ENCODE results near the gene HNRNPL. TPM values are rescaled to one million over a fixed set of nuclear protein-coding genes. Genes with fewer than 3 reads are reported as not detected.
"Not testable (repeated sequence)": the region's sequence is repeated elsewhere in the genome, so short reads cannot be mapped to it uniquely, and the experiment has no call there.

HNRNPL gene
- total RNA-seq, 1 donor from 2014 or later = 572 TPM

- intact Hi-C loops (cut with micrococcal nuclease) = loop anchor here (1.0 kb wide), 6 partner anchors 11 to 99 kb away; partner anchors contain the start of genes MRPS12, NFKBIB, SARS2 and SIRT2
These were observed 18.6 kb downstream of the HNRNPL start for GRCh38 chr19:38831142-38831605.

- intact Hi-C loops (cut with micrococcal nuclease) = no loop called here
These were observed 19.6 kb downstream of the HNRNPL start for GRCh38 chr19:38830039-38830733.

- intact Hi-C loops (cut with micrococcal nuclease) = not testable (repeated sequence)
These were observed 20.6 kb downstream of the HNRNPL start for GRCh38 chr19:38829203-38829602.

- intact Hi-C loops (cut with micrococcal nuclease) = no loop called here
These were observed 22.8 kb downstream of the HNRNPL start for GRCh38 chr19:38826856-38827551.

GRCh38 chr19:38825936-38826335 is 23.9 kb downstream of the HNRNPL start:
- intact Hi-C loops (cut with micrococcal nuclease) = not testable (repeated sequence)

GRCh38 chr19:38821230-38821825 is 28.5 kb downstream of the HNRNPL start:
- intact Hi-C loops (cut with micrococcal nuclease) = not testable (repeated sequence)

- intact Hi-C loops (cut with micrococcal nuclease) = no loop called here
These were observed 30.4 kb downstream of the HNRNPL start for GRCh38 chr19:38819231-38819920.

- intact Hi-C loops (cut with micrococcal nuclease) = no loop called here
These were observed 32.7 kb downstream of the HNRNPL start for GRCh38 chr19:38817081-38817480.

- intact Hi-C loops (cut with micrococcal nuclease) = no loop called here
These were observed 33.5 kb downstream of the HNRNPL start for GRCh38 chr19:38816131-38816750.

GRCh38 chr19:38815059-38816001 is 34.5 kb downstream of the HNRNPL start:
- intact Hi-C loops (cut with micrococcal nuclease) = no loop called here

- intact Hi-C loops (cut with micrococcal nuclease) = not testable (repeated sequence)
These were observed 35.9 kb downstream of the HNRNPL start for GRCh38 chr19:38813932-38814331.

GRCh38 chr19:38813323-38813722 is 36.5 kb downstream of the HNRNPL start:
- intact Hi-C loops (cut with micrococcal nuclease) = no loop called here

- intact Hi-C loops (cut with micrococcal nuclease) = no loop called here
These were observed 36.9 kb downstream of the HNRNPL start, which contains the start of gene LGALS4 for GRCh38 chr19:38812841-38813320. LGALS4 (minus strand) TSS chr19:38812945; CDS start chr19:38812886, 59 bp downstream.

GRCh38 chr19:38812009-38812840 is 37.6 kb downstream of the HNRNPL start:
- intact Hi-C loops (cut with micrococcal nuclease) = no loop called here

- intact Hi-C loops (cut with micrococcal nuclease) = no loop called here
These were observed 40.1 kb downstream of the HNRNPL start for GRCh38 chr19:38809592-38810252.

GRCh38 chr19:38808741-38809140 is 41.0 kb downstream of the HNRNPL start:
- intact Hi-C loops (cut with micrococcal nuclease) = no loop called here

GRCh38 chr19:38807374-38808098 is 42.2 kb downstream of the HNRNPL start:
- intact Hi-C loops (cut with micrococcal nuclease) = not testable (repeated sequence)

- intact Hi-C loops (cut with micrococcal nuclease) = no loop called here
These were observed 43.4 kb downstream of the HNRNPL start for GRCh38 chr19:38806371-38806770.

All from T-helper 2 cell treated with Interferon-gamma antibody and Interleukin-4, amounts not matched to agents 100 ng/mL and 5 ng/mL, for 36 hours (primary cell).